Measurements from ENCODE around the gene RSPRY1. TPM values are rescaled to one million over a fixed set of nuclear protein-coding genes. Genes with fewer than 3 reads are reported as not detected.

RSPRY1 gene
- total RNA-seq, 1 experiment from 2014 or later, result 24.9 TPM

GRCh38 chr16:57244463-57244766, 58.3 kb downstream of the RSPRY1 start:
- H3K9ac ChIP-seq (ENCODE audit: low read length), result peak overlapping the region; percentile 83
- H3K4me1 ChIP-seq (ENCODE audit: control insufficient read depth in 1 of 2, insufficient read depth in 2 of 2, low read length in 2 of 2), result peaks cover 10 to 15% of the 10 kb centered on the region in 2 experiments
- no peaks in the 10 kb centered on the region for H4K20me1 ChIP-seq (ENCODE audit: insufficient read depth)
- no peaks in the 10 kb centered on the region for H3K9me3 ChIP-seq (ENCODE audit: control insufficient read depth in 1 of 2, insufficient read depth in 1 of 2, low read depth in 1 of 2, low read length in 2 of 2)
- peak overlapping the region; percentile 80 for H3K27ac ChIP-seq (ENCODE audit: low read depth, low read length)
- DNase-seq (ENCODE audit: low read depth, low spot score) (no peak), ATAC-seq (no peak; the same call in 1 of the 2 replicates)
- BruUV-seq (replicated peaks), result TSS peak; percentile 95
- peaks cover 5% of the 10 kb centered on the region; the same call in 1 of the 2 replicates for H3K79me2 ChIP-seq (ENCODE audit: insufficient read depth, low read length)
- peak overlapping the region; percentile 38 to 82 for H3K4me3 ChIP-seq (replicated peaks in 1 of 2; ENCODE audit: low read depth in 1 of 2, low read length in 2 of 2)
- intact Hi-C loops (cut with micrococcal nuclease), result loop anchor here (2.0 kb wide), 1 partner anchor 56 kb away; no protein-coding TSS in a partner anchor
- ChIA-PET POLR2A (interaction anchor here (2.0 kb wide), 1 partner anchor 12 kb away, joined by 6 read pairs; no protein-coding TSS in a partner anchor), RAD21 (ENCODE audit: low non-redundant PET in 1 of 2, low total read pairs in 2 of 2, uncharacterized antibody in 2 of 2, unreplicated experiment in 2 of 2) (no interaction called here), CTCF (no interaction called here)
- H3K27me3 ChIP-seq (ENCODE audit: insufficient read depth, low read length), result no peaks in the 10 kb centered on the region
- H2AFZ ChIP-seq (ENCODE audit: low read depth, low read length, poor library complexity, severe bottlenecking), result no peak overlapping the region
- H3K36me3 ChIP-seq (ENCODE audit: control insufficient read depth in 1 of 2, insufficient read depth in 2 of 2, low read length in 2 of 2), result peaks cover 0 to 10% of the 10 kb centered on the region in 2 experiments; a peak in 2 of 4 replicates
- H3K4me2 ChIP-seq (ENCODE audit: low read length), result peak overlapping the region; percentile 85
- TF ChIP-seq SP1 (IDR thresholded peaks at IDR 0.05; ENCODE audit: low read depth), result no peak
- no peak for TF ChIP-seq ATF3 (IDR thresholded peaks at IDR 0.05)
- TF ChIP-seq, protein P1, sequence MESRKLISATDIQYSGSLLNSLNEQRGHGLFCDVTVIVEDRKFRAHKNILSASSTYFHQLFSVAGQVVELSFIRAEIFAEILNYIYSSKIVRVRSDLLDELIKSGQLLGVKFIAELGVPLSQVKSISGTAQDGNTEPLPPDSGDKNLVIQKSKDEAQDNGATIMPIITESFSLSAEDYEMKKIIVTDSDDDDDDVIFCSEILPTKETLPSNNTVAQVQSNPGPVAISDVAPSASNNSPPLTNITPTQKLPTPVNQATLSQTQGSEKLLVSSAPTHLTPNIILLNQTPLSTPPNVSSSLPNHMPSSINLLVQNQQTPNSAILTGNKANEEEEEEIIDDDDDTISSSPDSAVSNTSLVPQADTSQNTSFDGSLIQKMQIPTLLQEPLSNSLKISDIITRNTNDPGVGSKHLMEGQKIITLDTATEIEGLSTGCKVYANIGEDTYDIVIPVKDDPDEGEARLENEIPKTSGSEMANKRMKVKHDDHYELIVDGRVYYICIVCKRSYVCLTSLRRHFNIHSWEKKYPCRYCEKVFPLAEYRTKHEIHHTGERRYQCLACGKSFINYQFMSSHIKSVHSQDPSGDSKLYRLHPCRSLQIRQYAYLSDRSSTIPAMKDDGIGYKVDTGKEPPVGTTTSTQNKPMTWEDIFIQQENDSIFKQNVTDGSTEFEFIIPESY (IDR thresholded peaks at IDR 0.05; ENCODE audit: extremely low read depth, insufficient replicate concordance, low read length), result no peak
- no peak for TF ChIP-seq POLR2AphosphoS5 (IDR thresholded peaks at IDR 0.05; ENCODE audit: low read depth, low read length)
- TF ChIP-seq SIN3A (IDR thresholded peaks at IDR 0.05; ENCODE audit: low read depth), result no peak
- TF ChIP-seq TCF7L2 (IDR thresholded peaks at IDR 0.05; ENCODE audit: borderline replicate concordance, extremely low read depth, insufficient read depth, insufficient read length), result no peak
- no peak for TF ChIP-seq RAD21 (IDR thresholded peaks at IDR 0.05; ENCODE audit: low read depth)
- no peaks in the 10 kb centered on the region for H3K9me2 ChIP-seq (ENCODE audit: insufficient read depth)

Data from HCT116 (cell line).